GM12878 (cell line): ENCODE results near the gene MATN3.

ENCODE experiments used
- CTCF ChIP-seq, 3 experiments: IDR thresholded peaks in 2 of 3; conservative IDR thresholded peaks in 1 of 3; 2 replicates each; pipeline ENCODE4 v1.5.1; 2011; ENCODE audit warnings: low read depth in 3 of 3, low read length in 3 of 3, mild to moderate bottlenecking in 3 of 3, control low read depth in 2 of 3, moderate library complexity in 2 of 3, inconsistent platforms in 1 of 3, mixed read lengths in 1 of 3; ENCODE audit not compliant: control insufficient read depth in 2 of 3, insufficient read depth in 1 of 3; ENCODE audit errors: extremely low read depth in 1 of 3
- DPF2 ChIP-seq: fragments of 450-650 bp; IDR thresholded peaks from 2 replicates; pipeline ENCODE4 v1.6.1; 2017; ENCODE audit warnings: mild to moderate bottlenecking
- EZH2 ChIP-seq: IDR thresholded peaks from 2 replicates; pipeline ENCODE4 v1.6.1; 2012; ENCODE audit warnings: low read depth, mild to moderate bottlenecking, control low read depth, inconsistent platforms, low read length, borderline replicate concordance; ENCODE audit not compliant: control insufficient read depth
- JUND ChIP-seq: IDR thresholded peaks from 2 replicates; pipeline ENCODE4 v1.6.1; 2012; ENCODE audit warnings: low read depth, mild to moderate bottlenecking, low read length, improper control_type of control experiment, moderate library complexity
- MAX ChIP-seq: IDR thresholded peaks from 2 replicates; pipeline ENCODE4 v1.6.1; 2012; ENCODE audit warnings: low read depth, low read length, improper control_type of control experiment
- POLR2A ChIP-seq: IDR thresholded peaks from 2 replicates; pipeline ENCODE4 v1.6.1; 2011; ENCODE audit warnings: low read depth, mild to moderate bottlenecking, low read length
- TARDBP ChIP-seq: IDR thresholded peaks from 2 replicates; pipeline ENCODE4 v1.6.1; 2016; ENCODE audit warnings: borderline replicate concordance

GRCh38 chr2:20060106-20060505, 47.6 kb upstream of the MATN3 start:
- no peak for TF ChIP-seq POLR2A
- TF ChIP-seq EZH2: no peak
- no peak for TF ChIP-seq CTCF (IDR thresholded peaks at IDR 0.05 in 2 of 3, conservative IDR thresholded peaks at IDR 0.05 in 1 of 3; ENCODE audit: control insufficient read depth in 2 of 3, extremely low read depth in 1 of 3, insufficient read depth in 1 of 3, low read depth in 3 of 3, low read length in 3 of 3)
- no peak for TF ChIP-seq DPF2
- no peak for TF ChIP-seq MAX
- TF ChIP-seq TARDBP: no peak
- TF ChIP-seq JUND: no peak
